HL-60 (cell line): ENCODE data around the gene RGL4.

Source experiments
- DNase-seq, 2 experiments: peaks; one replicate each; pipeline ENCODE4 v3.0.0-alpha.2; 2010 to 2020; ENCODE audit warnings: low read depth in 1 of 2, low spot score in 1 of 2
- H3K27ac ChIP-seq: fragments of 250-450 bp; sonication (Bioruptor Pico); replicated peaks from 2 replicates; pipeline ENCODE4 v1.5.1; 2020; ENCODE audit warnings: mild to moderate bottlenecking, moderate library complexity
- H3K27me3 ChIP-seq: fragments of 250-450 bp; sonication (Bioruptor Pico); 2 replicates; pipeline ENCODE4 v1.5.1; 2021; ENCODE audit warnings: mild to moderate bottlenecking, moderate library complexity; ENCODE audit not compliant: insufficient read depth, poor library complexity, severe bottlenecking
- H3K4me3 ChIP-seq: replicated peaks from 2 replicates; pipeline ENCODE4 v1.5.1; 2011; ENCODE audit warnings: mild to moderate bottlenecking, control low read depth, low read length; ENCODE audit not compliant: insufficient read depth
- CTCF ChIP-seq: IDR thresholded peaks from one replicate; pipeline ENCODE4 v1.5.1; 2011; ENCODE audit warnings: low read length, control low read depth, inconsistent platforms; ENCODE audit not compliant: insufficient read depth
- GABPA ChIP-seq: IDR thresholded peaks from 2 replicates; pipeline ENCODE4 v1.6.1; 2012; ENCODE audit warnings: low read depth
- POLR2AphosphoS5 ChIP-seq: IDR thresholded peaks from 2 replicates; pipeline ENCODE4 v1.6.1; 2012; ENCODE audit warnings: low read depth
- REST ChIP-seq: IDR thresholded peaks from 2 replicates; pipeline ENCODE4 v1.6.1; 2012; ENCODE audit warnings: low read depth; ENCODE audit not compliant: insufficient replicate concordance
- SPI1 ChIP-seq: IDR thresholded peaks from 2 replicates; pipeline ENCODE4 v1.6.1; 2012; ENCODE audit warnings: low read depth, mild to moderate bottlenecking, borderline replicate concordance

The RGL4 gene

GRCh38 chr22:23677701-23677995 is 13.2 kb upstream of the RGL4 start:
- H3K4me3 ChIP-seq = no peak overlapping the region
- no peak for DNase-seq
- no peaks in the 10 kb centered on the region for H3K27me3 ChIP-seq
- TF ChIP-seq GABPA (no peak), REST (no peak), POLR2AphosphoS5 (no peak), CTCF (no peak), SPI1 (no peak)
- no peak overlapping the region for H3K27ac ChIP-seq

- no peak for DNase-seq
- H3K27ac ChIP-seq = no peak overlapping the region
- TF ChIP-seq POLR2AphosphoS5 (no peak), GABPA (no peak), SPI1 (no peak), REST (no peak), CTCF (no peak)
- H3K4me3 ChIP-seq = no peak overlapping the region
- no peaks in the 10 kb centered on the region for H3K27me3 ChIP-seq
Observed at GRCh38 chr22:23678133-23678532, 12.7 kb upstream of the RGL4 start.

GRCh38 chr22:23681026-23681809 is 9.6 kb upstream of the RGL4 start:
- no peak for DNase-seq
- Histone ChIP-seq H3K4me3 (no peak overlapping the region), H3K27ac (no peak overlapping the region), H3K27me3 (no peaks in the 10 kb centered on the region)
- no peak for TF ChIP-seq REST
- no peak for TF ChIP-seq CTCF
- no peak for TF ChIP-seq SPI1
- no peak for TF ChIP-seq POLR2AphosphoS5
- no peak for TF ChIP-seq GABPA
